Measurements from ENCODE around the gene NYAP1.

DNA sequence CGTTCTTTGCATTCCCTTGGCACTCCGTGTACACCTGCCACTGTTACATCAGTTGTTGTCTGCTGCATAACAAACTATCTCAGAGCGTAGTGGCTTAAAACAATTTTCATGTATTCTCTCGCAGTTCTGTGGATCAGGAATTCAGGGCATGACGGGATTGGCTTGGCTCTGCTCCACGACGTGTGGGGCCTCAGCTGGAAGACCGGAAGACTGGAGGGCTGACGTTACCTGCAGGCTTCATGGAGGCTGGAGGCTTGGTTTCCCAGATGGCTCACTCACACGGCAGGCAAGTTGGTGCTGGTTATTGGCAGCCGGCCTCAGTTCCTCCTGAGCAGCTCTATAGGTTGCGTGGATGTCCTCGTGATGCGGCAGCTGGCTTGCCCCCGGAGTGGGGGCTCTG, 25.5 kb downstream of the NYAP1 start:
- TF ChIP-seq ATF3 (IDR thresholded peaks at IDR 0.05; ENCODE audit: insufficient read depth, low read depth, low read length) (no peak), POLR2AphosphoS5 (IDR thresholded peaks at IDR 0.05; ENCODE audit: low read depth, low read length) (no peak), RAD21 (IDR thresholded peaks at IDR 0.05 in 1 of 2, conservative IDR thresholded peaks at IDR 0.05 in 1 of 2; ENCODE audit: low read depth in 2 of 2, low read length in 2 of 2) (no peak)
- TF ChIP-seq, protein P1, sequence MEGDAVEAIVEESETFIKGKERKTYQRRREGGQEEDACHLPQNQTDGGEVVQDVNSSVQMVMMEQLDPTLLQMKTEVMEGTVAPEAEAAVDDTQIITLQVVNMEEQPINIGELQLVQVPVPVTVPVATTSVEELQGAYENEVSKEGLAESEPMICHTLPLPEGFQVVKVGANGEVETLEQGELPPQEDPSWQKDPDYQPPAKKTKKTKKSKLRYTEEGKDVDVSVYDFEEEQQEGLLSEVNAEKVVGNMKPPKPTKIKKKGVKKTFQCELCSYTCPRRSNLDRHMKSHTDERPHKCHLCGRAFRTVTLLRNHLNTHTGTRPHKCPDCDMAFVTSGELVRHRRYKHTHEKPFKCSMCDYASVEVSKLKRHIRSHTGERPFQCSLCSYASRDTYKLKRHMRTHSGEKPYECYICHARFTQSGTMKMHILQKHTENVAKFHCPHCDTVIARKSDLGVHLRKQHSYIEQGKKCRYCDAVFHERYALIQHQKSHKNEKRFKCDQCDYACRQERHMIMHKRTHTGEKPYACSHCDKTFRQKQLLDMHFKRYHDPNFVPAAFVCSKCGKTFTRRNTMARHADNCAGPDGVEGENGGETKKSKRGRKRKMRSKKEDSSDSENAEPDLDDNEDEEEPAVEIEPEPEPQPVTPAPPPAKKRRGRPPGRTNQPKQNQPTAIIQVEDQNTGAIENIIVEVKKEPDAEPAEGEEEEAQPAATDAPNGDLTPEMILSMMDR (IDR thresholded peaks at IDR 0.05; ENCODE audit: control extremely low read depth in 1 of 3, insufficient read depth in 1 of 3, low read depth in 1 of 3, low read length in 3 of 3), result no peak

Measured in H1 (cell line).